SW 1271 (cell line): ENCODE data around the gene PSME1.

Source experiments
- DNase-seq, 2 experiments: peaks; one replicate each; lab custom pipeline; 2025; lab: John Stamatoyannopoulos, UW

The PSME1 gene

DNA sequence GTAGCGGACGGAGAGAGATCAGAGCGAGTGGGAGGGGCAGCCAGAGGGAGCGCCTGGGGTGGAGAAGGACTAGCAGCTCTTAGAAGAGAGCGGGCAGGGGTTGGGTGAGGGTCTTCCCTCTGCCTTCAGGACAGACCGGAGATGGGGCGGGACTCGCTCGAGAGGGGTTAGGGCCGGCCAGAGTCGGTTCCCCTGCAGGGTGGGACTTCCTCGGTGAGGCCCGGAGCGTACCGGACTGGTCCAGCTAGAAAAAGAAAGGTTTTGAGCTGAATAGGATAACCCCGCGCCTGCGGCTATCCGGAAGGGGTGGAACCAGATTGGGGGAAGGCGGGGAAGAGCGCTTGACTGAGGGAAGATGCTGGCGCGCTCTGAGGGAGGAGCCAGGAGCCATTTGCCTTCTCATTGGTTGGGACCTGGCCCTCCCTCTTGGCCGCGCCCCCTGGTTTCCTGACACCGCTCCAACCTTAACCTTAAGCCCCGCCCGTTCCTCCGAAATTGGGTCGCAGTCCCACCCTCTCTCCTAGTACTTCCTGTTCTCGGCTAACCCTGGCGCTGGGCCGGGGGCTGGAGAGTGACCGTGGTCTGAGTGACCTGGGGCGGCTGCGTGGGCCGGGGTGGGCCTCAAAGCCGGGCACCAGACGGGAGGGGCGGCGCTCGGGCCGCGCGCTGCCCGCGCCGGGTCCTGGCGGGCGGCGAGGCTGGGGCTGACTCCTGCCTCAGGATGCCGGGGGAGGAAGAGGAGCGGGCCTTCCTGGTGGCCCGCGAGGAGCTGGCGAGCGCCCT lies 11.2 kb downstream of the PSME1 start, which contains the start of gene RNF31:
TSS of gene RNF31 (plus strand) at position 521 of the 783 bp plus-strand sequence. CDS start at position 722, 201 bp downstream.
- DNase-seq = peak; percentile 90 to 97

GRCh38 chr14:24147761-24148428 lies 11.9 kb downstream of the PSME1 start:
- DNase-seq = no peak

DNA sequence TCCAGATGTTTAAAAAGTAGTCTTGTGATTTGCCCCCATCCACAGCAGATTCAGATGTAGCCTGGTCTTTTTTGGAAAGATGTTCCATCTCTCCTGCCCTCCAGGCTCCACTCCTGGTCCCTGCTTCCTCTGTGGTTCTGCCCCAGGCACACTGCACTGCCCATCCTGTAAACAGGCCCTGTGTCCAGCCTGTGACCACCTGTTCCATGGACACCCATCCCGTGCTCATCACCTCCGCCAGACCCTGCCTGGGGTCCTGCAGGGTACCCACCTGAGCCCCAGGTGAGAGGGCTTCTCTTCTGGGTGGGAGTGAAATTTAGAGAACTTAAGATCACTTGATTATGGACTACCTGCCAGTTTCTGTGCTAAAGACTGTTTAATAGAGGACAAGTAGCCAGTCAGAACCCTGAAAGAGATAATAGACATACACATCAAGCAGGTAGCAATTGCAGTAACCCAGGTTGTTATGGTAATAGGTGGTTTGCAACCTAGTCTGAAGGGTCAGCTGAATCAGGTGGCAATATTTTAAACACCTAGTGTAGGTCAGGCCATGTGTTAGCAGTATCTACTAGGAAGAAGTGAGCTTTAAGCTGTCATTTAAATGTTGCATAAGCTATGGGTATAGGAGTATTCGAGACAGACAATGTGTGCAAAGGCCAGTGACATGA lies 13.4 kb downstream of the PSME1 start:
- no peak for DNase-seq

GRCh38 chr14:24150061-24150460 lies 14.1 kb downstream of the PSME1 start:
- no peak for DNase-seq

- no peak for DNase-seq
Measured at GRCh38 chr14:24150567-24150966, 14.6 kb downstream of the PSME1 start.

- no peak for DNase-seq
Measured at GRCh38 chr14:24150993-24151392, 15.0 kb downstream of the PSME1 start.

GRCh38 chr14:24151404-24152080 lies 15.5 kb downstream of the PSME1 start:
- DNase-seq = no peak

- no peak for DNase-seq
Measured at GRCh38 chr14:24155100-24155499, 19.1 kb downstream of the PSME1 start.

DNA sequence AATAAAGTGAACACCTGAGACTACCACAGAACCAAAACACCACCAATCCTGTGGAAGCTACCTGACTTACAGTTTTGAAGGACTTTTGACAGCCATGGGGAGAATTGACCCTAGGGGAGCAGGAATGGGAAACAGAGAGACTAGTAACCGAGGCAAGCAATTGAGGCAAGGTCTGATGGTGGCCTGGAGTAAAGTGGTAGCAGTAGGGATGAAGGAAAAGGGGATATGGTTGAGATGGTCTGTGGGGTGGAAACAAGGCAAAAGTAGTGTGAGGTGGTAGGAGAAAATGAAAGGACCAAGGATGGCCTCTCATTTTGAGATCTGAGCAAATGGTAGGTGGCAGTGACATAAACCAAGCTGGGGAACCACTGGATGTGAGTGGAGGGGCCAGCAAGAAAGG lies 20.8 kb downstream of the PSME1 start:
- no peak for DNase-seq

GRCh38 chr14:24157331-24157730 lies 21.3 kb downstream of the PSME1 start:
- no peak for DNase-seq

GRCh38 chr14:24159777-24160498 lies 23.9 kb downstream of the PSME1 start:
- no peak for DNase-seq

- no peak for DNase-seq
Measured at GRCh38 chr14:24160499-24160849, 24.5 kb downstream of the PSME1 start.

DNA sequence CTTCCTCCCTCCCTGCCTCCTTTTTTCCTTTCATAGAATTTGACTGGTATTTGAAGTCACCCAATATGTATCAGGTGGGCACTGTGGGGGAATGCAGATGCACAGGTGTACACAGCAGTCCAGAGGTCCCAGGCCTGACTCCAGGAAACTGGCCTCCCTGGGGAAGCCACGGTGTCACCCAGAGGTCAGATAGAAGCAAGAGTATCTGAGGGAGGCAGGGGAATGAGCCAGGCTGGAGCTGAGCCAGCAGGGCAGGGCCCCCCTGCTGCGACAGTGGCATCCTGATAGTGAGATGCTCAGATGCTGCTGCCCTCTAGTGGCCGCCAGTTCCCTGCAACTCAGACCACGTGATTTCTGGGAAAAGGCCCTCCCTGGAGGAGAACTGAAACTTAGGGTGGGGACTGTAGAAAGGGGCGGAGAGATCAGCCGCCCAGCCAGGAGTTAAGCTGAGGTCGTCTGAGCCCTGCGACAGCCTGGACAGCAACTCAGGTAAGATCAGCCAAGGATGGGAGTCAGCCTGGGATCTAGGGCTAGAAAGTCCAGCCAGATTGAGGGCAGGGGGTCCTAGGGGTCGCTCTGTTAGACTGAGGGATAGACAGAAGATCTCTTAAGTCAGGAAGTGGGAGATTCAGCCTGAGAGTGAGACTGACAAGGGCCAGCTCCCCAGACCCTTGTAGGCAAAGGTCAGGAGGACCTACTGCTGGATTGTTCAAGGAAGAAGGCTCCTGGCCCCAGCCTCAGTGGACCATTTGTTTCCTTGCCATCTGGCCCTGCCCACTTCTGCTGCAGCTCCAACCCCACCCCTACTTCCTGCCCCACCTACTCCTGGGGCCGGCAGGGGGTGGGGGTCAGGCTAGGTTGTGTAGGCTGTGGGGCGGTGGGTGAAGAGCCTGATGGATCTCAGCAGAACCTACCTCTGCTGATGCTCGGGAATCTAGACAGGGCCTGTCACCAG lies 25.1 kb downstream of the PSME1 start, which contains the start of gene IRF9:
TSS of gene IRF9 (plus strand) at position 416 of the 955 bp plus-strand sequence. CDS start 880 bp downstream, outside the sequence.
- DNase-seq = peak; percentile 75 to 95

- no peak for DNase-seq
Measured at GRCh38 chr14:24162093-24162492, 26.1 kb downstream of the PSME1 start.

GRCh38 chr14:24164518-24164991 lies 28.6 kb downstream of the PSME1 start:
- DNase-seq = no peak

DNA sequence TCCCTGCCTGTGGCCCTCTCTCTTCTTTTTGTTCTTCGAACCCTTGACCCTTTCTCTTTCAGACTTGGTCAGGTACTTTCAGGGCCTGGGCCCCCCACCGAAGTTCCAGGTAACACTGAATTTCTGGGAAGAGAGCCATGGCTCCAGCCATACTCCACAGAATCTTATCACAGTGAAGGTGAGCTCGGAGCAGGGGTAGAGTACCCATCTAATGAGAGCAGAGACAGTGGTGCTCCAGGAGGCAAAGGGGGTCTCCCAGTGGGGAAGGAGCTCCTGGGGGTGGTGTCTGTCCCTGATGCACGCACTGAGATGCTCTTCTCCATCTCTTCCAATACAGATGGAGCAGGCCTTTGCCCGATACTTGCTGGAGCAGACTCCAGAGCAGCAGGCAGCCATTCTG lies 29.8 kb downstream of the PSME1 start:
- no peak for DNase-seq

GRCh38 chr14:24167469-24168114 lies 31.6 kb downstream of the PSME1 start:
- no peak for DNase-seq

- DNase-seq = no peak
Measured at GRCh38 chr14:24171422-24172260, 35.6 kb downstream of the PSME1 start, which contains the start of gene REC8. Gene REC8, plus strand, starts transcription at chr14:24172080. Its CDS starts 473 bp downstream, at chr14:24172553.
